ENCODE results near the gene MTHFR. TPM values are rescaled to one million over a fixed set of nuclear protein-coding genes. Genes with fewer than 3 reads are reported as not detected.

Gene MTHFR
- total RNA-seq, 1 donor from 2014 or later = 43.3 TPM

- H3K9ac ChIP-seq (ENCODE audit: low read depth in 1 of 3, low read length in 3 of 3) = no peak overlapping the region
- no peak overlapping the region for H3K4me3 ChIP-seq (ENCODE audit: low read length in 3 of 3)
- H3K4me1 ChIP-seq (ENCODE audit: control insufficient read depth in 3 of 3, insufficient read depth in 3 of 3, low read length in 3 of 3) = no peaks in the 10 kb centered on the region
- H3K27me3 ChIP-seq (ENCODE audit: control insufficient read depth in 3 of 3, insufficient read depth in 3 of 3, low read length in 3 of 3) = no peaks in the 10 kb centered on the region
- H3K36me3 ChIP-seq (ENCODE audit: control insufficient read depth in 3 of 3, insufficient read depth in 3 of 3, low read length in 3 of 3) = peaks cover 68 to 81% (median 76%) of the 10 kb centered on the region in 3 donors
- no peak overlapping the region for H3K27ac ChIP-seq (ENCODE audit: low read depth, low read length)
- no peaks in the 10 kb centered on the region for H3K9me3 ChIP-seq (ENCODE audit: control insufficient read depth in 3 of 3, low read length in 3 of 3)
These were observed 35.7 kb upstream of the MTHFR start for GRCh38 chr1:11841245-11842153.

GRCh38 chr1:11839727-11840705 is 34.3 kb upstream of the MTHFR start:
- no peak overlapping the region for H3K4me3 ChIP-seq (ENCODE audit: low read length in 3 of 3)
- H3K4me1 ChIP-seq (ENCODE audit: control insufficient read depth in 3 of 3, insufficient read depth in 3 of 3, low read length in 3 of 3) = no peaks in the 10 kb centered on the region
- no peak overlapping the region for H3K27ac ChIP-seq (ENCODE audit: low read depth, low read length)
- H3K9me3 ChIP-seq (ENCODE audit: control insufficient read depth in 3 of 3, low read length in 3 of 3) = no peaks in the 10 kb centered on the region
- H3K27me3 ChIP-seq (ENCODE audit: control insufficient read depth in 3 of 3, insufficient read depth in 3 of 3, low read length in 3 of 3) = no peaks in the 10 kb centered on the region
- peaks cover 78 to 90% (median 86%) of the 10 kb centered on the region in 3 donors for H3K36me3 ChIP-seq (ENCODE audit: control insufficient read depth in 3 of 3, insufficient read depth in 3 of 3, low read length in 3 of 3)
- H3K9ac ChIP-seq (ENCODE audit: low read depth in 1 of 3, low read length in 3 of 3) = no peak overlapping the region

- Histone ChIP-seq H3K27ac (ENCODE audit: low read depth, low read length) (no peak overlapping the region), H3K27me3 (ENCODE audit: control insufficient read depth in 3 of 3, insufficient read depth in 3 of 3, low read length in 3 of 3) (no peaks in the 10 kb centered on the region), H3K9me3 (ENCODE audit: control insufficient read depth in 3 of 3, low read length in 3 of 3) (no peaks in the 10 kb centered on the region), H3K4me1 (ENCODE audit: control insufficient read depth in 3 of 3, insufficient read depth in 3 of 3, low read length in 3 of 3) (no peaks in the 10 kb centered on the region), H3K4me3 (ENCODE audit: low read length in 3 of 3) (no peak overlapping the region), H3K9ac (ENCODE audit: low read depth in 1 of 3, low read length in 3 of 3) (no peak overlapping the region), H3K36me3 (ENCODE audit: control insufficient read depth in 3 of 3, insufficient read depth in 3 of 3, low read length in 3 of 3) (peaks cover 82 to 91% (median 90%) of the 10 kb centered on the region in 3 donors)
These were observed 32.8 kb upstream of the MTHFR start for GRCh38 chr1:11838349-11839272.

- H3K9ac ChIP-seq (ENCODE audit: low read depth in 1 of 3, low read length in 3 of 3) = no peak overlapping the region
- H3K4me3 ChIP-seq (ENCODE audit: low read length in 3 of 3) = no peak overlapping the region
- no peak overlapping the region for H3K27ac ChIP-seq (ENCODE audit: low read depth, low read length)
- no peaks in the 10 kb centered on the region for H3K4me1 ChIP-seq (ENCODE audit: control insufficient read depth in 3 of 3, insufficient read depth in 3 of 3, low read length in 3 of 3)
- H3K9me3 ChIP-seq (ENCODE audit: control insufficient read depth in 3 of 3, low read length in 3 of 3) = no peaks in the 10 kb centered on the region
- no peaks in the 10 kb centered on the region for H3K27me3 ChIP-seq (ENCODE audit: control insufficient read depth in 3 of 3, insufficient read depth in 3 of 3, low read length in 3 of 3)
- H3K36me3 ChIP-seq (ENCODE audit: control insufficient read depth in 3 of 3, insufficient read depth in 3 of 3, low read length in 3 of 3) = peaks cover 87 to 98% (median 96%) of the 10 kb centered on the region in 3 donors
These were observed 32.1 kb upstream of the MTHFR start for GRCh38 chr1:11837767-11838348.

- Histone ChIP-seq H3K36me3 (ENCODE audit: control insufficient read depth in 3 of 3, insufficient read depth in 3 of 3, low read length in 3 of 3) (peaks cover 88 to 99% (median 95%) of the 10 kb centered on the region in 3 donors), H3K9ac (ENCODE audit: low read depth in 1 of 3, low read length in 3 of 3) (no peak overlapping the region), H3K27me3 (ENCODE audit: control insufficient read depth in 3 of 3, insufficient read depth in 3 of 3, low read length in 3 of 3) (no peaks in the 10 kb centered on the region), H3K27ac (ENCODE audit: low read depth, low read length) (no peak overlapping the region), H3K9me3 (ENCODE audit: control insufficient read depth in 3 of 3, low read length in 3 of 3) (no peaks in the 10 kb centered on the region), H3K4me1 (ENCODE audit: control insufficient read depth in 3 of 3, insufficient read depth in 3 of 3, low read length in 3 of 3) (no peaks in the 10 kb centered on the region), H3K4me3 (ENCODE audit: low read length in 3 of 3) (no peak overlapping the region)
These were observed 31.4 kb upstream of the MTHFR start for GRCh38 chr1:11836955-11837766.

GRCh38 chr1:11835441-11836225 is 29.9 kb upstream of the MTHFR start:
- peaks cover 78 to 98% (median 84%) of the 10 kb centered on the region in 3 donors for H3K36me3 ChIP-seq (ENCODE audit: control insufficient read depth in 3 of 3, insufficient read depth in 3 of 3, low read length in 3 of 3)
- H3K27ac ChIP-seq (ENCODE audit: low read depth, low read length) = no peak overlapping the region
- H3K4me3 ChIP-seq (ENCODE audit: low read length in 3 of 3) = no peak overlapping the region
- no peaks in the 10 kb centered on the region for H3K27me3 ChIP-seq (ENCODE audit: control insufficient read depth in 3 of 3, insufficient read depth in 3 of 3, low read length in 3 of 3)
- H3K9me3 ChIP-seq (ENCODE audit: control insufficient read depth in 3 of 3, low read length in 3 of 3) = no peaks in the 10 kb centered on the region
- no peaks in the 10 kb centered on the region for H3K4me1 ChIP-seq (ENCODE audit: control insufficient read depth in 3 of 3, insufficient read depth in 3 of 3, low read length in 3 of 3)
- no peak overlapping the region for H3K9ac ChIP-seq (ENCODE audit: low read depth in 1 of 3, low read length in 3 of 3)

- Histone ChIP-seq H3K27me3 (ENCODE audit: control insufficient read depth in 3 of 3, insufficient read depth in 3 of 3, low read length in 3 of 3) (no peaks in the 10 kb centered on the region), H3K4me1 (ENCODE audit: control insufficient read depth in 3 of 3, insufficient read depth in 3 of 3, low read length in 3 of 3) (no peaks in the 10 kb centered on the region), H3K4me3 (ENCODE audit: low read length in 3 of 3) (no peak overlapping the region), H3K27ac (ENCODE audit: low read depth, low read length) (no peak overlapping the region), H3K9ac (ENCODE audit: low read depth in 1 of 3, low read length in 3 of 3) (peak overlapping the region in 1 of 3 donors; percentile 8), H3K9me3 (ENCODE audit: control insufficient read depth in 3 of 3, low read length in 3 of 3) (no peaks in the 10 kb centered on the region), H3K36me3 (ENCODE audit: control insufficient read depth in 3 of 3, insufficient read depth in 3 of 3, low read length in 3 of 3) (peaks cover 79 to 97% (median 81%) of the 10 kb centered on the region in 3 donors)
These were observed 28.1 kb upstream of the MTHFR start for GRCh38 chr1:11833900-11834299.

GRCh38 chr1:11833497-11833896 is 27.7 kb upstream of the MTHFR start:
- Histone ChIP-seq H3K9ac (ENCODE audit: low read depth in 1 of 3, low read length in 3 of 3) (no peak overlapping the region), H3K36me3 (ENCODE audit: control insufficient read depth in 3 of 3, insufficient read depth in 3 of 3, low read length in 3 of 3) (peaks cover 81 to 97% (median 82%) of the 10 kb centered on the region in 3 donors), H3K27me3 (ENCODE audit: control insufficient read depth in 3 of 3, insufficient read depth in 3 of 3, low read length in 3 of 3) (no peaks in the 10 kb centered on the region), H3K4me1 (ENCODE audit: control insufficient read depth in 3 of 3, insufficient read depth in 3 of 3, low read length in 3 of 3) (no peaks in the 10 kb centered on the region), H3K4me3 (ENCODE audit: low read length in 3 of 3) (no peak overlapping the region), H3K27ac (ENCODE audit: low read depth, low read length) (no peak overlapping the region), H3K9me3 (ENCODE audit: control insufficient read depth in 3 of 3, low read length in 3 of 3) (no peaks in the 10 kb centered on the region)

Measured in skeletal muscle tissue (tissue), 4 donors.